HG03135 (cell line): ENCODE results near the gene SLC9A8.
"Not testable (repeated sequence)": the region's sequence is repeated elsewhere in the genome, so short reads cannot be mapped to it uniquely, and the experiment has no call there.

Experiments used
- ATAC-seq: cut with Tn5 transposase; IDR thresholded peaks from one replicate; pipeline ENCODE4 v1.9.1; 2021; ENCODE audit warnings: mild to moderate bottlenecking, moderate library complexity; ENCODE audit not compliant: unreplicated experiment

SLC9A8 gene

GRCh38 chr20:49891476-49892110 is 79.0 kb downstream of the SLC9A8 start:
- no peak for ATAC-seq

DNA sequence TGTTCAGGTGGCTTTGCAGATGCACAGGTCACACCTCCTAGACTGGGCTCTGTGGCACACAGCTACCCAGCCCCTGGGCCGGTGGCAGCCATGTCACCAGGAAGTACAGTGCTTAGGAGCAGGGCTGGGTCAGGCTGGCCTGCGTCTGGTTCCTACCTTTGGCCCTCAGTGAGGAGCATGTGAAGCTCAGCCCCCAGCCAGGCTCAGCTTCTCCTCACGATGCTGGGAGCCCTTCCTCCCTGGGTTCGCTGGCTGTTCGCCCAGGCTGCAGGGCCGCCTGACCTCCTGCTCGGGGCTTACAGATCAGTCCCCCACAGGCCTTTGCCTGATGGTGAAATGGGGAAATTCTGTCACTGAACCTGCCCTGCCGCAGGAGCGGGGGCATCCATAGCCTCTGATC is 79.6 kb downstream of the SLC9A8 start:
- no peak for ATAC-seq

GRCh38 chr20:49892817-49893216 is 80.2 kb downstream of the SLC9A8 start:
- no peak for ATAC-seq

- ATAC-seq: no peak
These were observed 80.8 kb downstream of the SLC9A8 start for GRCh38 chr20:49893242-49894072.

- no peak for ATAC-seq
These were observed 81.4 kb downstream of the SLC9A8 start for GRCh38 chr20:49894073-49894470.

DNA sequence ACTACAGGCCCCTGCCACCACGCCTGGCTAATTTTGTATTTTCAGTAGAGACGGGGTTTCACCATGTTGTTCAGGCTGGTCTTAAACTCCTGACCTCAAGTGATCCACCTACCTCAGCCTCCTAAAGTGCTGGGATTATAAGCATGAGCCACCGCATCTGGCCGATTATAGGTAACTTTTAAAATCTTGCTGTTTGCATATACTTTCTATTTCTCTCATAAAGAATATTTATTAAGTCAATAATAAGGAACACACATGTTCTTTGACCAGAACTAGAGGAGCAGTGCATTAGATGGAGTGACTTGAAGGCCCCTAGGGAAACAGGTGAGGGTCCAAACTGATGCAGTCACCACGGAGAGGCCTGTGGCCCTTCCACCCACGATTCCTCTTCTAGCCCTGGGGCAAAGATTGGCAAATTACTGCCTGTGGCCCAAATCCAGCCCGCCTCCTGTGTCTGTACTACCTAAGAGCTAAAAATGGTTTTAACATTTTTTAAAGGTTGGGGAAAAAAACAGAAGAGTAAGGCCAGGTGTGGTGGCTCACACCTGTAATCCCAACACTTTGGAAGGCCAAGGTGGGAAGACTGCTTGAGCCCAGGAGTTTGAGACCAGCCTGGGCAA is 83.0 kb downstream of the SLC9A8 start:
- not testable (repeated sequence) for ATAC-seq

GRCh38 chr20:49896204-49896603 is 83.6 kb downstream of the SLC9A8 start:
- ATAC-seq: no peak

- ATAC-seq: no peak
These were observed 87.1 kb downstream of the SLC9A8 start for GRCh38 chr20:49899541-49900383.

DNA sequence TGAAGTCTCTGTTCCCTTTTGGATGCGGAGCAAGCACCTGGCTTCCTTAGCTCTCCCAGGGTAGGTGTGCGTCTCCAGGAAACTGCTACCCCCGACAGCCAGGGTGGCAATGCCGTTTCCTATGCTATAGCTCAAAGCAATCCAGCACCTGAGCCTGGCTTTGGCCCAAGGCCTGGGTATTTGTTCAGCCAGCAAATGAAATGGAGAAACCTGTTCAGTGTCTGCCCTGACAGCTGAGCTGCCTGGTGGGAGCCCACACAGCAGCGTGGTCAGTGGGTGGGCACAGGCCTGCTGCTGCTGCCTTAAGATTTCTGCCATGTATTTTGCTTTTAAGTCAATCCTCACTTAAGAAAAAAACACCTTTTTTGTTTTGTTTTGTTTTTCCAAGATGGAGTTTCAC is 89.0 kb downstream of the SLC9A8 start:
- ATAC-seq: no peak

- ATAC-seq: no peak
These were observed 92.0 kb downstream of the SLC9A8 start for GRCh38 chr20:49904440-49905214.

DNA sequence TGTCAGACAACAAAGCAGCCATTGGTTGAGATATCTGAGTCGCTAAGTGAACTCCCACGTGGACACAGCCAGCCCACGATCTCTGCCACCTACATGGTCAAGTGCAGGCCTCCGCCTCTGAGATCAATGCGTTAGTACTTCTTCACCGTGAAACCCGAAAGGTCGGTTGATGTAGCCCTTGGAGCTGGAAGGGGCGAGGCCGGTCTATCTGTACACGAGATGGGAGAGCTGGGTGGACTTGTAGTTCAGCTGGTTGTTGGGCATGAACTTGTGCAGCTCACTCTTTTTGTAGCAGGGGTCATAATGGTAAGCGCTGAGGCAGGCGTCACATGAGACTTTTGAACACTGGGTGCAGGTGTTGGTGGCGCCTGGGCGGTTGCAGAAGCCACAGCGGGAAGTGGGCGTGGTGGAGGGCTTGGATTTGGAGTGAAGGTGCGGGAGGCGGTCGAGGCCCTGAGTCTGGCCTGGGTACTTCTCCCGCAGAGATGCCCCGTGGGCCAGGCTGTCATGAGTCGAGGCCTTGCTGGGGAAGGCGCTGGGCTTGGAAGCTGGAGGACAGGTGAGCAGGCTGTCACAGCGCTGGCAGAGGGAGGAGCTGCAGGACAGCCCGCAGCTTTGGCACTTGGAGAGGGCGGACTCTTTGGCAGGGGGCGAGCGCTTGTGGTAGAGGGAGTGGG is 92.9 kb downstream of the SLC9A8 start:
- ATAC-seq: no peak

DNA sequence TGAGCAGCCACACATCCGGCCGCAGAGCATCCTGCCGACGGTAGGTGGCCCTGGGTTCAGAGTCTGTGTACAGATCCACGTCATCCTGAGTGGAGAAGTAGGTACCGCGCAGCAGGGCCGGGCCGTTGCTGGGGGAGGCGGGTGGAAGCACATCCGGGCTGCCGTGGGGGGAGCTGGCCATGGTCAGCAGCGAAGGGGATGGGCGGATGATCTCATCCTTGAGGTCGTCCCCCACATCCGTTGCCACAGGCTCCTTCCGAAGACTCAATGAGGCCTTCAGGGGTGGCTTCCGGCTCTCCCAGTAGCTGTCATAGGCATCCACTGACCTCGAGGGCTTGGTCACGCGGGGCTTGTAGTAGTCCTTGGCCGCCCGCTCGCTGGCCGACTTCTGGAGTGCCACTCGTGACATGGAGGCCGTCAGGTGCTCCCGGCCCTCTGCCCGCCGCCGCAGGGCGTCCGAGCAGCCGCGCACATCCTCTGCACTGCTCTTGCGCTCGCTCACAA is 93.5 kb downstream of the SLC9A8 start:
- ATAC-seq: no peak

GRCh38 chr20:49906615-49907154 is 94.1 kb downstream of the SLC9A8 start:
- ATAC-seq: no peak

DNA sequence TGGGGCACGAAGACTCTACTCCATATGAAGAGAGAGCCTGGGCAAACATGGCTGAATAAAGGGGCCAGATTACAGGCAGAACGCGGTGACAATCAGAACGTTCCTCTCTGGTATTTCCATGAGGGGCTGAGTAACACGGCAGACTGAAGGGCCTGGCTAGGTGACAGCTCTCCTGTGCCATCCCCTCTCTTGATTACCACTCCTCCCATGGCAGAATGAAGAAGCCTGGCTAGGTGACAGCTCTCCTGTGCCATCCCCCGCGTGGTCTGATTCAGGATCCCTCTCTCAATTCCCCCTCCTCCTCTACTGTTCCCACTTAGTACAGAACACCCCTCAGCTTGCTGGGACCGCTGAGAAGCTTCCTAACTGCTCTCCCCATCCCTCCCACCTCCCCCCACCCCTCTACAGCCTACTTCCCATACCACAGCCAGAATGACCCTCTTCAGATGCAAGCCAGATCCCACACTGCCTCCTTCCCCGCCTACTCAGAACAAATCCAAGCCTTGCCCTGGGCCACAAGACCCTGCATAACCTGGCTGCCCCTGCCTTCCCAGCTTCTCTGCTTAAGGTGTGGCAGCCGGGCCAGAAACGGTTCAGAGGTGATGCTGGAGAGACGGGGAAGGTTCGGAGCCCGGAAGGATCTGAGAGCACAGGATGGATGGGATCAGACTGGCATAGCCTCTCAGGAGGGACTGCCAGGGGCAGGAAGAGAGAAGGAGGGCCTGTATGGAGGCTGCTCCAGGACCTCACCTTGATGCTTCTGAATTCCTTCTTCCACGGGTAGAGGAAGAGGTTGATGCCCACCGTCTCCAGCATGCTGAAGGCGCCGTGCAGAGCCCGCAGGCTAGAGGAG is 95.0 kb downstream of the SLC9A8 start:
- ATAC-seq: no peak

GRCh38 chr20:49908258-49908565 is 95.6 kb downstream of the SLC9A8 start:
- no peak for ATAC-seq

GRCh38 chr20:49909499-49910339 is 97.1 kb downstream of the SLC9A8 start:
- ATAC-seq: no peak

- ATAC-seq: no peak
These were observed 97.7 kb downstream of the SLC9A8 start for GRCh38 chr20:49910340-49910706.
